ENCODE data around the gene AP5Z1.

Gene AP5Z1

GRCh38 chr7:4727914-4728705 lies 47.3 kb upstream of the AP5Z1 start:
- no peak overlapping the region for H3K4me3 ChIP-seq (ENCODE audit: low read depth in 1 of 2, low read length in 2 of 2)
- peaks cover 20% of the 10 kb centered on the region for H3K4me1 ChIP-seq (ENCODE audit: insufficient read depth, low read length)
- no peak for DNase-seq
- H3K9ac ChIP-seq (ENCODE audit: low read depth, low read length): no peak overlapping the region
- H3K36me3 ChIP-seq (ENCODE audit: insufficient read depth, low read length): peaks cover 42% of the 10 kb centered on the region
- no peak overlapping the region for H3K4me2 ChIP-seq (ENCODE audit: insufficient read depth, low read length)
- H3K27me3 ChIP-seq (ENCODE audit: insufficient read depth, low read length, poor library complexity): no peaks in the 10 kb centered on the region
- peaks cover 96% of the 10 kb centered on the region for H3K79me2 ChIP-seq (ENCODE audit: insufficient read depth, low read length)
- ATAC-seq (ENCODE audit: insufficient read depth, low read depth): no peak
- no peaks in the 10 kb centered on the region for H3K9me3 ChIP-seq (ENCODE audit: insufficient read depth, low read length, severe bottlenecking)
- TF ChIP-seq EZH2 (IDR thresholded peaks at IDR 0.05; ENCODE audit: borderline replicate concordance, low read depth, low read length, severe bottlenecking) (no peak), CTCF (IDR thresholded peaks at IDR 0.05; ENCODE audit: borderline replicate concordance, extremely low read depth, low read length, poor library complexity, severe bottlenecking) (no peak)
- peaks cover 83% of the 10 kb centered on the region for H4K20me1 ChIP-seq (ENCODE audit: insufficient read depth, low read length)
- H2AFZ ChIP-seq (ENCODE audit: low read depth, low read length): no peak overlapping the region
- no peak overlapping the region for H3K27ac ChIP-seq (ENCODE audit: low read length)

- H3K9me3 ChIP-seq (ENCODE audit: insufficient read depth, low read length, severe bottlenecking): no peaks in the 10 kb centered on the region
- H3K79me2 ChIP-seq (ENCODE audit: insufficient read depth, low read length): peaks cover 95% of the 10 kb centered on the region
- no peak for ATAC-seq (ENCODE audit: insufficient read depth, low read depth)
- H4K20me1 ChIP-seq (ENCODE audit: insufficient read depth, low read length): peaks cover 83% of the 10 kb centered on the region
- no peaks in the 10 kb centered on the region for H3K27me3 ChIP-seq (ENCODE audit: insufficient read depth, low read length, poor library complexity)
- H3K4me1 ChIP-seq (ENCODE audit: insufficient read depth, low read length): peaks cover 31% of the 10 kb centered on the region
- no peak for DNase-seq
- H3K36me3 ChIP-seq (ENCODE audit: insufficient read depth, low read length): peaks cover 34% of the 10 kb centered on the region
- no peak for TF ChIP-seq CTCF (IDR thresholded peaks at IDR 0.05; ENCODE audit: borderline replicate concordance, extremely low read depth, low read length, poor library complexity, severe bottlenecking)
- TF ChIP-seq EZH2 (IDR thresholded peaks at IDR 0.05; ENCODE audit: borderline replicate concordance, low read depth, low read length, severe bottlenecking): no peak
- H3K4me2 ChIP-seq (ENCODE audit: insufficient read depth, low read length): no peak overlapping the region
- no peak overlapping the region for H3K27ac ChIP-seq (ENCODE audit: low read length)
- no peak overlapping the region for H3K9ac ChIP-seq (ENCODE audit: low read depth, low read length)
- H2AFZ ChIP-seq (ENCODE audit: low read depth, low read length): no peak overlapping the region
- H3K4me3 ChIP-seq (ENCODE audit: low read depth in 1 of 2, low read length in 2 of 2): no peak overlapping the region
Measured at GRCh38 chr7:4729266-4729665, 46.2 kb upstream of the AP5Z1 start.

- H3K27ac ChIP-seq (ENCODE audit: low read length): no peak overlapping the region
- no peak for DNase-seq
- H3K27me3 ChIP-seq (ENCODE audit: insufficient read depth, low read length, poor library complexity): no peaks in the 10 kb centered on the region
- peaks cover 38% of the 10 kb centered on the region for H3K4me1 ChIP-seq (ENCODE audit: insufficient read depth, low read length)
- H3K9ac ChIP-seq (ENCODE audit: low read depth, low read length): no peak overlapping the region
- no peak overlapping the region for H3K4me3 ChIP-seq (ENCODE audit: low read depth in 1 of 2, low read length in 2 of 2)
- no peak overlapping the region for H2AFZ ChIP-seq (ENCODE audit: low read depth, low read length)
- ATAC-seq (ENCODE audit: insufficient read depth, low read depth): no peak
- H3K4me2 ChIP-seq (ENCODE audit: insufficient read depth, low read length): no peak overlapping the region
- peaks cover 95% of the 10 kb centered on the region for H3K79me2 ChIP-seq (ENCODE audit: insufficient read depth, low read length)
- H3K36me3 ChIP-seq (ENCODE audit: insufficient read depth, low read length): peaks cover 33% of the 10 kb centered on the region
- no peaks in the 10 kb centered on the region for H3K9me3 ChIP-seq (ENCODE audit: insufficient read depth, low read length, severe bottlenecking)
- H4K20me1 ChIP-seq (ENCODE audit: insufficient read depth, low read length): peaks cover 83% of the 10 kb centered on the region
- TF ChIP-seq CTCF (IDR thresholded peaks at IDR 0.05; ENCODE audit: borderline replicate concordance, extremely low read depth, low read length, poor library complexity, severe bottlenecking) (no peak), EZH2 (IDR thresholded peaks at IDR 0.05; ENCODE audit: borderline replicate concordance, low read depth, low read length, severe bottlenecking) (no peak)
Measured at GRCh38 chr7:4730276-4730675, 45.1 kb upstream of the AP5Z1 start.

Measured in DND-41 (cell line).